GM23338 (cell line): ENCODE measurements around the gene UBE2E2. TPM values are rescaled to one million over a fixed set of nuclear protein-coding genes. Genes with fewer than 3 reads are reported as not detected.
"Not testable (repeated sequence)": the region's sequence is repeated elsewhere in the genome, so short reads cannot be mapped to it uniquely, and the experiment has no call there.

Source experiments
- ATAC-seq: fragments of 200-7000 bp; cut with Tn5 transposase; 3 replicates; pipeline ENCODE4 v1.9.1; 2020
- DNase-seq: peaks from one replicate; pipeline ENCODE4 v3.0.0-alpha.2; 2015; ENCODE audit warnings: low spot score
- H2AFZ ChIP-seq: fragments of 200-600 bp; sonication (generic); 2 replicates; pipeline ENCODE4 v1.8.0; 2016; ENCODE audit warnings: antibody characterized with exemption, mild to moderate bottlenecking, moderate library complexity
- H3F3A ChIP-seq: fragments of 200-600 bp; sonication (generic); replicated peaks from 2 replicates; pipeline ENCODE4 v1.8.0; 2017; ENCODE audit warnings: antibody characterized with exemption, mixed run types, low read depth
- H3K27ac ChIP-seq: fragments of 200-600 bp; sonication (generic); 2 replicates; pipeline ENCODE4 v1.6.1; 2016; ENCODE audit warnings: low read depth
- H3K27me3 ChIP-seq: fragments of 200-600 bp; sonication (generic); 2 replicates; pipeline ENCODE4 v1.8.0; 2016; ENCODE audit warnings: mild to moderate bottlenecking, mixed run types, moderate library complexity; ENCODE audit not compliant: insufficient read depth
- H3K36me3 ChIP-seq: fragments of 200-600 bp; sonication (generic); 2 replicates; pipeline ENCODE4 v1.8.0; 2016; ENCODE audit warnings: mild to moderate bottlenecking; ENCODE audit not compliant: insufficient read depth
- H3K4me1 ChIP-seq: fragments of 200-600 bp; sonication (generic); 2 replicates; pipeline ENCODE4 v1.8.0; 2016; ENCODE audit warnings: mild to moderate bottlenecking, moderate library complexity; ENCODE audit not compliant: insufficient read depth
- H3K4me2 ChIP-seq: fragments of 200-600 bp; sonication (generic); 2 replicates; pipeline ENCODE4 v1.7.1; 2017; ENCODE audit warnings: mixed run types
- H3K4me3 ChIP-seq: fragments of 200-600 bp; sonication (generic); 2 replicates; pipeline ENCODE4 v1.6.1; 2016; ENCODE audit warnings: mixed run types
- H3K79me2 ChIP-seq: fragments of 200-600 bp; sonication (generic); replicated peaks from 2 replicates; pipeline ENCODE4 v1.8.0; 2017; ENCODE audit warnings: mild to moderate bottlenecking; ENCODE audit not compliant: insufficient read depth
- H3K9me2 ChIP-seq: fragments of 200-600 bp; sonication (generic); 2 replicates; pipeline ENCODE4 v1.8.0; 2017; ENCODE audit not compliant: insufficient read depth
- H4K20me1 ChIP-seq: fragments of 200-600 bp; sonication (generic); replicated peaks from 2 replicates; pipeline ENCODE4 v1.8.0; 2017; ENCODE audit warnings: mild to moderate bottlenecking; ENCODE audit not compliant: insufficient read depth
- H3K27ac Mint-ChIP-seq: 2 replicates; pipeline ENCODE4 v1.8.0; 2020; ENCODE audit warnings: inconsistent platforms, mild to moderate bottlenecking, moderate library complexity, mixed read lengths
- H3K27me3 Mint-ChIP-seq: 3 replicates; pipeline ENCODE4 v1.8.0; 2022; ENCODE audit warnings: low read depth, mild to moderate bottlenecking, moderate library complexity, mixed read lengths, inconsistent platforms; ENCODE audit not compliant: insufficient read depth, poor library complexity
- H3K36me3 Mint-ChIP-seq: 3 replicates; pipeline ENCODE4 v1.8.0; 2021; ENCODE audit warnings: low read depth, mild to moderate bottlenecking, inconsistent platforms, moderate library complexity, mixed read lengths
- H3K4me1 Mint-ChIP-seq: 3 replicates; pipeline ENCODE4 v1.8.0; 2020; ENCODE audit warnings: mild to moderate bottlenecking, inconsistent platforms, mixed read lengths
- H3K4me3 Mint-ChIP-seq: 3 replicates; pipeline ENCODE4 v1.8.0; 2021; ENCODE audit warnings: moderate library complexity, mild to moderate bottlenecking, inconsistent platforms, mixed read lengths
- H3K9me3 Mint-ChIP-seq: 3 replicates; pipeline ENCODE4 v1.8.0; 2020; ENCODE audit warnings: moderate library complexity, mild to moderate bottlenecking, inconsistent platforms, mixed read lengths
- JUNB ChIP-seq: IDR thresholded peaks from one replicate; pipeline ENCODE4 v1.6.1; 2016; ENCODE audit warnings: antibody characterized with exemption; ENCODE audit not compliant: unreplicated experiment
- POLR2AphosphoS5 ChIP-seq: IDR thresholded peaks from 2 replicates; pipeline ENCODE4 v1.6.1; 2016; ENCODE audit warnings: antibody characterized with exemption, low read depth
- ZNF114 ChIP-seq: fragments of 250-450 bp; sonication (Bioruptor Pico); IDR thresholded peaks from 2 replicates; pipeline ENCODE4 v1.5.0; 2020; ENCODE audit warnings: mild to moderate bottlenecking, moderate library complexity
- polyA plus RNA-seq: library from polyadenylated mRNA; unstranded; fragments of >200 nt; fragmentation: Nextera tagmentation; extraction: Ambion mirVana; gene quantifications from 2 replicates; pipeline ENCODE4 v1.2.1, GENCODE V29; 2016
- total RNA-seq: library from RNA; depleted of rRNA; stranded (reverse); fragments of >200 nt; shearing (Covaris generic); gene quantifications from 2 replicates; pipeline ENCODE4 v1.2.3, GENCODE V29; 2014
- TF ChIP-seq, protein P1 (sequence below), 2 experiments: fragments of 200-600 bp in 1 of 2; sonication (generic) in 1 of 2; conservative IDR thresholded peaks; 2 replicates each; pipeline versions ENCODE4 v1.5.1 to v1.6.1; 2016 to 2017; ENCODE audit warnings: antibody characterized with exemption in 2 of 2, low read depth in 2 of 2, mild to moderate bottlenecking in 2 of 2, moderate library complexity in 1 of 2
- TF ChIP-seq, protein P2 (sequence below): IDR thresholded peaks from 2 replicates; pipeline ENCODE4 v1.6.1; 2016; ENCODE audit warnings: antibody characterized with exemption

Gene UBE2E2
- total and polyA plus RNA-seq, 2 experiments from 2014 or later: 86.9 to 169 TPM

DNA sequence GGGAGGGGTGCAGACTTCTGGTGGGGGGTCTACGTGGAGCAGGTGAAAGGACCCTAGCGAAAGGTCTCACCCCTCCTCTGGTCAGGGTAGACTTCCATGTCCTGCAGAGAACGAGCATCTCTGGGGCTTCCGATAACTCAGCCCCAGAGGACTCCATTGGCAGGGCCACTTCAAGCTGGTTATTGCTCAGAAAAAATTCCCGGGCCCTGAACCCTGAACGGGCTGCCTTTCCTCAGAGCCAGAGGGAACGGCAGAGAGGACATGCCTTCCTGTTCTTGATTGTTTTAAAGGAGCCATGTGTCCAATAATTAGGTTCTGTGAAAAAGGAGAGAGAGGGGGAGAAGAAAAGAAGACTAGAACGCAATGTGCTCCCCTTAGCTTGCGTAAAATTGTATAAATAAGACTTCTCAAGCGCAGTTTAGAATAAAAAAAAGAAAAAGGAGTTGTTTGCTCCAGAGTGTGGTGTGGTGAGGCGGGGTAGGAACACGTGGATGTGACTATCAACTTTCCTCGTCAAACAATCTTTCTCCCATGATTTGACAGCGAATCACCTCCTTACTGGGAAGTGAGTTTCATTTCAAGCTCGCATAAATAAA, 409.3 kb downstream of the UBE2E2 start (continued):
- TF ChIP-seq POLR2AphosphoS5: no peak
- TF ChIP-seq ZNF114: no peak
- TF ChIP-seq, protein P1, sequence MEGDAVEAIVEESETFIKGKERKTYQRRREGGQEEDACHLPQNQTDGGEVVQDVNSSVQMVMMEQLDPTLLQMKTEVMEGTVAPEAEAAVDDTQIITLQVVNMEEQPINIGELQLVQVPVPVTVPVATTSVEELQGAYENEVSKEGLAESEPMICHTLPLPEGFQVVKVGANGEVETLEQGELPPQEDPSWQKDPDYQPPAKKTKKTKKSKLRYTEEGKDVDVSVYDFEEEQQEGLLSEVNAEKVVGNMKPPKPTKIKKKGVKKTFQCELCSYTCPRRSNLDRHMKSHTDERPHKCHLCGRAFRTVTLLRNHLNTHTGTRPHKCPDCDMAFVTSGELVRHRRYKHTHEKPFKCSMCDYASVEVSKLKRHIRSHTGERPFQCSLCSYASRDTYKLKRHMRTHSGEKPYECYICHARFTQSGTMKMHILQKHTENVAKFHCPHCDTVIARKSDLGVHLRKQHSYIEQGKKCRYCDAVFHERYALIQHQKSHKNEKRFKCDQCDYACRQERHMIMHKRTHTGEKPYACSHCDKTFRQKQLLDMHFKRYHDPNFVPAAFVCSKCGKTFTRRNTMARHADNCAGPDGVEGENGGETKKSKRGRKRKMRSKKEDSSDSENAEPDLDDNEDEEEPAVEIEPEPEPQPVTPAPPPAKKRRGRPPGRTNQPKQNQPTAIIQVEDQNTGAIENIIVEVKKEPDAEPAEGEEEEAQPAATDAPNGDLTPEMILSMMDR (conservative IDR thresholded peaks at IDR 0.05; ENCODE audit: low read depth in 2 of 2): no peak

DNA sequence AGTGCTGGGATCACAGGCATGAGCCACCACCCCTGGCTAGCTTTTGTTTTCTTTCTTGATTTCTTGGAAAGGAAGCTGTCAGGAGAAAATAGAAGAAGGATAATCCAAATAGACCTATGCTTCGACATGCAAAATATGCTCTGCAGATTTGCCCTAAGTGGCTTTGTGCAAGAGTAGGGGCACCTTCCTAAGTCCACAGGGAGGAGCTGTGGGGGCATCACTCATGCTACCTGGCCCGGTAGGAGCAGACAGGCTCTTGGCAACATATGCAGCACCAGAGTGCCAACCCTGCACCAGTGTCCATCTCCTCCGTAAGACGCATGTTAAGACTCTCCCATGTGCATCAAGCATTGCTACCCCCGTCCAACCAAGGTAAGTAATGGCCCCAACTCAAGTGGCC, 411.9 kb downstream of the UBE2E2 start:
- Histone ChIP-seq H3K27ac (no peak overlapping the region), H3K79me2 (no peaks in the 10 kb centered on the region), H3K9me2 (peaks cover 4% of the 10 kb centered on the region; the same call in 1 of the 2 replicates), H3K4me3 (no peak overlapping the region), H4K20me1 (no peaks in the 10 kb centered on the region; the same call in 1 of the 2 replicates), H3K36me3 (peaks cover 6% of the 10 kb centered on the region; the same call in 1 of the 2 replicates), H3F3A (no peaks in the 10 kb centered on the region), H3K4me1 (peaks cover 3% of the 10 kb centered on the region; the same call in 1 of the 2 replicates), H2AFZ (no peak overlapping the region), H3K27me3 (no peaks in the 10 kb centered on the region), H3K4me2 (no peak overlapping the region)
- no peak for DNase-seq
- Mint-ChIP-seq H3K36me3 (no peaks in the 10 kb centered on the region; the same call in 2 of the 3 replicates), H3K27ac (no peak overlapping the region), H3K4me3 (no peak overlapping the region), H3K4me1 (peaks cover 20% of the 10 kb centered on the region), H3K9me3 (peaks cover 3% of the 10 kb centered on the region; the same call in 1 of the 3 replicates), H3K27me3 (peaks cover under 1% of the 10 kb centered on the region)
- ATAC-seq: no peak
- TF ChIP-seq, protein P2, sequence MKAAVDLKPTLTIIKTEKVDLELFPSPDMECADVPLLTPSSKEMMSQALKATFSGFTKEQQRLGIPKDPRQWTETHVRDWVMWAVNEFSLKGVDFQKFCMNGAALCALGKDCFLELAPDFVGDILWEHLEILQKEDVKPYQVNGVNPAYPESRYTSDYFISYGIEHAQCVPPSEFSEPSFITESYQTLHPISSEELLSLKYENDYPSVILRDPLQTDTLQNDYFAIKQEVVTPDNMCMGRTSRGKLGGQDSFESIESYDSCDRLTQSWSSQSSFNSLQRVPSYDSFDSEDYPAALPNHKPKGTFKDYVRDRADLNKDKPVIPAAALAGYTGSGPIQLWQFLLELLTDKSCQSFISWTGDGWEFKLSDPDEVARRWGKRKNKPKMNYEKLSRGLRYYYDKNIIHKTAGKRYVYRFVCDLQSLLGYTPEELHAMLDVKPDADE: no peak
- TF ChIP-seq ZNF114 (no peak), JUNB (no peak)
- TF ChIP-seq, protein P1 (conservative IDR thresholded peaks at IDR 0.05; ENCODE audit: low read depth in 2 of 2): peak in 1 of 2 experiments; percentile 46; a peak in 2 of 4 replicates

DNA sequence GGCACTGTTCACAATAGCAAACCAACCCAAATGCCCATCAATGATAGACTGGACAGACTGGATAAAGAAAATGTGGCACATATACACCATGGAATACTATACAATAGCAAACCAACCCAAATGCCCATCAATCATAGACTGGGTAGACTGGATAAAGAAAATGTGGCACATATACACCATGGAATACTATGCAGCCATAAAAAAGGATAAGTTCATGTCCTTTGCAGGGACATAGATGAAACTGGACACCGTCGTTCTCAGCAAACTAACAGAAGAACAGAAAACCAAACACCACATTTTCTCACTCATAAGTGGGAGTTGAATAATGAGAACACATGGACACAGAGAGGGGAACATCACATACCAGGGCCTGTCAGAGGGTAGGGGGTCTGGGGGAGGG, 415.3 kb downstream of the UBE2E2 start:
- not testable (repeated sequence) for H3F3A ChIP-seq, ATAC-seq, H3K36me3 Mint-ChIP-seq, H3K4me3 Mint-ChIP-seq, H4K20me1 ChIP-seq, H3K9me2 ChIP-seq, H3K4me1 ChIP-seq, H3K4me3 ChIP-seq, H3K27ac ChIP-seq, H3K4me2 ChIP-seq, H3K79me2 ChIP-seq, H3K27me3 Mint-ChIP-seq, H3K27me3 ChIP-seq, H2AFZ ChIP-seq, H3K36me3 ChIP-seq, H3K27ac Mint-ChIP-seq, DNase-seq
- H3K4me1 Mint-ChIP-seq: peaks cover 10% of the 10 kb centered on the region
- peaks cover 17% of the 10 kb centered on the region; the same call in 2 of the 3 replicates for H3K9me3 Mint-ChIP-seq
